Right ventricle myocardium superior (tissue), 1 donor: ENCODE measurements around the gene CHIC1. TPM values are rescaled to one million over a fixed set of nuclear protein-coding genes. Genes with fewer than 3 reads are reported as not detected.
"Not testable (repeated sequence)": the region's sequence is repeated elsewhere in the genome, so short reads cannot be mapped to it uniquely, and the experiment has no call there.

Source experiments
- ATAC-seq: fragments of 200-7000 bp; cut with Tn5 transposase; one replicate; pipeline ENCODE4 v1.9.1; 2020; ENCODE audit warnings: mild to moderate bottlenecking; ENCODE audit not compliant: poor library complexity
- DNase-seq: peaks from one replicate; pipeline ENCODE4 v3.0.0-alpha.2; 2020
- intact Hi-C: fragments of 100-400 bp; cut with DNase I; formaldehyde crosslinking; loops from one replicate; pipeline ENCODE4 v1.11.2; 2022
- total RNA-seq: library from RNA; stranded (reverse); fragmentation: NEBNext Ultra II Directional; extraction: Animal tissue kit (Norgen Biotek cat#: 25700); gene quantifications from one replicate; pipeline ENCODE4 v1.2.1, GENCODE V29; 2021
- donor health status: DM: no; HTN: yes; CAD: no; lungs with severe emphysema.

CHIC1 gene
- total RNA-seq, 1 donor from 2014 or later, result 11.2 TPM

GRCh38 chrX:73683236-73683859 is 120.4 kb downstream of the CHIC1 start:
- intact Hi-C loops, result no loop called here
- no peak for ATAC-seq
- no peak for DNase-seq

- ATAC-seq, DNase-seq, intact Hi-C loops: not testable (repeated sequence)
Measured at GRCh38 chrX:73707014-73707413, 144.0 kb downstream of the CHIC1 start.

- intact Hi-C loops, result no loop called here
- ATAC-seq (no peak), DNase-seq (no peak)
Measured at GRCh38 chrX:73728602-73729001, 165.6 kb downstream of the CHIC1 start.

Other genes starting within 250 kb of the CHIC1 start
- gene CDX4, start 116.1 kb upstream of the CHIC1 start, total RNA-seq, result not detected